Thymus (tissue), 11 donors: ENCODE measurements around the gene PKN1. TPM values are rescaled to one million over a fixed set of nuclear protein-coding genes. Genes with fewer than 3 reads are reported as not detected.

Experiments
- DNase-seq, 9 donors: peaks; one replicate each; pipeline ENCODE4 v3.0.0-alpha.2; 2013; ENCODE audit warnings: low spot score in 9 of 9, low read depth in 6 of 9, missing footprints in 1 of 9
- H3K27ac ChIP-seq, 2 donors: one replicate each; pipeline ENCODE4 v1.5.1; 2013; ENCODE audit warnings: control low read depth in 1 of 2, low read depth in 1 of 2, low read length in 1 of 2, mild to moderate bottlenecking in 1 of 2, moderate library complexity in 1 of 2
- H3K27me3 ChIP-seq, 2 donors: one replicate each; pipeline ENCODE4 v1.5.1; 2013; ENCODE audit warnings: low read length in 1 of 2; ENCODE audit not compliant: control insufficient read depth in 2 of 2, insufficient read depth in 1 of 2
- H3K36me3 ChIP-seq, 2 donors: one replicate each; pipeline ENCODE4 v1.5.1; 2013; ENCODE audit warnings: low read length in 1 of 2, mild to moderate bottlenecking in 1 of 2, moderate library complexity in 1 of 2; ENCODE audit not compliant: control insufficient read depth in 2 of 2, insufficient read depth in 2 of 2
- H3K4me1 ChIP-seq, 2 donors: one replicate each; pipeline ENCODE4 v1.5.1; 2013; ENCODE audit warnings: low read length in 2 of 2; ENCODE audit not compliant: control insufficient read depth in 2 of 2, insufficient read depth in 2 of 2
- H3K4me3 ChIP-seq, 2 donors: one replicate each; pipeline ENCODE4 v1.5.1; 2013; ENCODE audit warnings: low read length in 2 of 2, control low read depth in 1 of 2, mild to moderate bottlenecking in 1 of 2
- H3K9me3 ChIP-seq, 2 donors: one replicate each; pipeline ENCODE4 v1.5.1; 2013; ENCODE audit warnings: low read length in 1 of 2, mild to moderate bottlenecking in 1 of 2; ENCODE audit not compliant: control insufficient read depth in 2 of 2, insufficient read depth in 1 of 2
- WGBS: extraction: QIAGEN DNeasy Blood & Tissue Kit; methylation state at CpG from one replicate; pipeline ENCODE4 v1.1.7; 2013; 5-methylcytosine and 5-hydroxymethylcytosine counted together
- polyA plus RNA-seq: library from polyadenylated mRNA; stranded (reverse); fragments of 200-250 nt; gene quantifications from one replicate; pipeline ENCODE4 v1.2.3, GENCODE V29; 2013
- total RNA-seq: library from RNA; stranded (reverse); fragments of 120-200 nt; gene quantifications from one replicate; pipeline ENCODE4 v1.2.4, GENCODE V29; 2013
- donor health status: healthy.

PKN1 gene
- total and polyA plus RNA-seq, 2 donors: 64.6 to 86.4 TPM

DNA sequence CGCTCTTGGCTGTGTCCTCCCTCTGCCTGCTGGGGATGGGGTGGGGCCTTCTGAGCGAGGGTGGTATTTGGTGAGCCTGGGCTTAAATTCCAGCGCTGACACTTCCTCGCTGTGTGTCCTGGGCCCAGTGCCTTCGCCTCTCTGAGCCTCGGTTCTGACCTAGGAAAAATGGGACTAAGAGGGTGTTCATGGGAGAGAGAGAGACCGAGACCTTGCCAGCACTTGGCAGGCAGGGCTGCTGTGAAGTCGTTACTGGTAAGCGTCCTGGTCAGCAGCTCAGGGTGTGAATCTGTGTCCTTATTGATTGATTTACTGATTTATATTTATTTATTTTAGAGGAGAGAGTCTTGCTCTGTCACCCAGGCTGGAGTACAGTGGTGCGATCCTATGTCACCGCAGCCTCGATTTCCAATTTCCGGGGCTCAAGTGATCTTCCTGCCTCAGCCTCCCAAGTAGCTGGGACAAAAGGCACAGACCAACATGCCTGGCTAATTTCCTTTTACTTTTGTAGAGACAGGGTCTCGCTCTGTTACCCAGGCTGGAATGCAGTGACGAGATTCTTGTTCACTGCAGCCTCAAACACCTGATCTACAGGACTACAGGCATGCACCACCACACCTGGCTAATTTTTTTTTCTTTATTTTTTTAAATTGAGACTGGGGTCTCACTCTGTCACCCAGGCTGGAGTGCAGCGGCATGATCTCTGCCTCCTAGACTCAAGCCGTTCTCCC is 2.4 kb downstream of the PKN1 start:
- Histone ChIP-seq H3K9me3 (peaks cover 0 to 4% of the 10 kb centered on the region in 2 donors), H3K36me3 (peaks cover 0 to 4% of the 10 kb centered on the region in 2 donors), H3K4me1 (peaks cover 12 to 48% of the 10 kb centered on the region in 2 donors), H3K27ac (no peak overlapping the region), H3K4me3 (no peak overlapping the region), H3K27me3 (peaks cover 0 to 10% of the 10 kb centered on the region in 2 donors)
- 95% methylated on average over 17 of the region's 17 CpGs for WGBS
- DNase-seq: no peak

DNA sequence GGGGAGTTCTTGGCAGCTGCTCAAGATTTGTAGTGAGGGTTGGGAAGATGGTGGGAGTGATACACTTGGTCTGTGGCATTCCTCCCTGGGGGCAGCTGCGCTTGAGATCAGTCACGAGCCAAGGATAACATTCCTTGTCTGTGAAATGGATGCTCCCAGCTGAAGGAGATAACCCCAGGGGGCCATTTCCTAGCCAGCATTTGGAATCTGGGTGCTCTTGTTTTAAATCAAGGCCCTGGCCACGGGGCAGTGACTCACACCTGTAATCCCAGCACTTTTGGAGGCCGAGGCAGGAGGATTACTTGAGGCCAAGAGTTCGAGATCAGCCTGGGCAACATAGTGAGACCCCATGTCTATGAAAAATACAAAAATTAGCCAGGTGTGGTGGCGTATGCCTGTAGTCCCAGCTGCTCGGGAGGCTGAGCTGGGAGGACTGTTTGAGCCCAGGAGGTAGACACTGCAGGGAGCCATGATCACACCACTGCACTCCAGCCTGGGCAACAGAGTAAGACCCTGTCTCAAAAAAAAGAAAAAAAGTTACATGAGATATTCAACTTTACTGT is 4.6 kb downstream of the PKN1 start:
- 97% methylated on average over 7 of the region's 7 CpGs for WGBS
- peaks cover 11 to 18% of the 10 kb centered on the region in 2 donors for H3K36me3 ChIP-seq
- H3K27me3 ChIP-seq: no peaks in the 10 kb centered on the region
- peaks cover 0 to 4% of the 10 kb centered on the region in 2 donors for H3K9me3 ChIP-seq
- no peak overlapping the region for H3K27ac ChIP-seq
- no peak for DNase-seq
- H3K4me1 ChIP-seq: peaks cover 17 to 46% of the 10 kb centered on the region in 2 donors
- H3K4me3 ChIP-seq: no peak overlapping the region

DNA sequence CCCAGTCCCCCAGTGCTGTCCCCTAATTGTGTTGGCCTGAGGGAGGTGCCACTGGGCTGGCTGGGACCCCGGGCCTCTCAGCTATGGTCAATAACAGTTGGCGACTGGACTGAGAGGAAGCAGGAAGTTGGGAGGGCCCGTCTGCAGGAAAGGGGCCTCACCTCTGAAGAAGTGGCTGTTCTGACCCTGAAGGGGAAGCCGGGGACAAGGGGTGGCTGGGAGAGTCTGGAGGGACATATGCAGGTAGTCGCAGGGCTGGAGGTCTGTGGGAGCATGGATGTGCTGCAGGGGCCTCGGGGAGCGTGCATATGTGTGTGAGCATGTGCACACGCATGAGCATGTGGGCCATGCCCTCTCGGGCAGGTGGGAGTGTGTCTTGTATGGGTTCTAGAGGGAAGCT is 5.9 kb downstream of the PKN1 start:
- H3K4me3 ChIP-seq: no peak overlapping the region
- no peak for DNase-seq
- WGBS: 62% methylated on average over 9 of the region's 9 CpGs
- H3K4me1 ChIP-seq: peaks cover 10 to 37% of the 10 kb centered on the region in 2 donors
- H3K27ac ChIP-seq: peak overlapping the region in 1 of 2 donors; percentile 41
- peaks cover 24 to 32% of the 10 kb centered on the region in 2 donors for H3K36me3 ChIP-seq
- peaks cover 0 to 4% of the 10 kb centered on the region in 2 donors for H3K9me3 ChIP-seq
- H3K27me3 ChIP-seq: no peaks in the 10 kb centered on the region

DNA sequence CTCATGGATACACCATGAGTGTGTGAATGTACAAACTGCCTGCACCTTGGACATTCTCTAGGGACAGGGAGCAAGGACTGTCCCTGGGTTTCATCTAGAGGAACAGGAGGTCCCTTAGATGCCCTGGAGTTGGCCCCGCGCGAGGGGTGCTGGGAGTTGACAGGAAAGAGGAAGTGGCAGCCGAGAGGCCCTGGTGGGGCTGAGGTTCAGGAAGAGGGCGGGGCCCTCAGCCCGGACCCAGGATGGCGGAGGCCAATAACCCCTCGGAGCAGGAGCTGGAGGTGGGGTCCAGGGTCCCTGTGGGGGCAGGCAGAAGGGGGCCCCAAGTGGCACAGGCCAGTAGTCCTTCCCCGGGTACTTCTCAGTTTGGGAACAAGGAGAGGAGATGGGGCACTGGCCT is 6.9 kb downstream of the PKN1 start:
- peak overlapping the region; percentile 3 to 62 for H3K27ac ChIP-seq
- peaks cover 34 to 41% of the 10 kb centered on the region in 2 donors for H3K36me3 ChIP-seq
- H3K9me3 ChIP-seq: peaks cover 0 to 4% of the 10 kb centered on the region in 2 donors
- DNase-seq: peak; percentile 62 to 91 (median 80)
- H3K4me1 ChIP-seq: peaks cover 8 to 27% of the 10 kb centered on the region in 2 donors
- peak overlapping the region; percentile 57 to 62 for H3K4me3 ChIP-seq
- WGBS: 2% methylated on average over 9 of the region's 9 CpGs
- H3K27me3 ChIP-seq: no peaks in the 10 kb centered on the region

- Histone ChIP-seq H3K9me3 (no peaks in the 10 kb centered on the region), H3K4me1 (peaks cover 8 to 24% of the 10 kb centered on the region in 2 donors), H3K4me3 (no peak overlapping the region), H3K27ac (no peak overlapping the region), H3K36me3 (peaks cover 44 to 49% of the 10 kb centered on the region in 2 donors), H3K27me3 (no peaks in the 10 kb centered on the region)
- WGBS: 97% methylated on average over 34 of the region's 34 CpGs
- no peak for DNase-seq
Measured at GRCh38 chr19:14441041-14441938, 8.2 kb downstream of the PKN1 start.

GRCh38 chr19:14442891-14443631 is 10.0 kb downstream of the PKN1 start:
- peaks cover 8 to 24% of the 10 kb centered on the region in 2 donors for H3K4me1 ChIP-seq
- H3K36me3 ChIP-seq: peaks cover 58 to 62% of the 10 kb centered on the region in 2 donors
- 94% methylated on average over 16 of the region's 16 CpGs for WGBS
- H3K27me3 ChIP-seq: no peaks in the 10 kb centered on the region
- no peaks in the 10 kb centered on the region for H3K9me3 ChIP-seq
- no peak overlapping the region for H3K27ac ChIP-seq
- no peak for DNase-seq
- no peak overlapping the region for H3K4me3 ChIP-seq

DNA sequence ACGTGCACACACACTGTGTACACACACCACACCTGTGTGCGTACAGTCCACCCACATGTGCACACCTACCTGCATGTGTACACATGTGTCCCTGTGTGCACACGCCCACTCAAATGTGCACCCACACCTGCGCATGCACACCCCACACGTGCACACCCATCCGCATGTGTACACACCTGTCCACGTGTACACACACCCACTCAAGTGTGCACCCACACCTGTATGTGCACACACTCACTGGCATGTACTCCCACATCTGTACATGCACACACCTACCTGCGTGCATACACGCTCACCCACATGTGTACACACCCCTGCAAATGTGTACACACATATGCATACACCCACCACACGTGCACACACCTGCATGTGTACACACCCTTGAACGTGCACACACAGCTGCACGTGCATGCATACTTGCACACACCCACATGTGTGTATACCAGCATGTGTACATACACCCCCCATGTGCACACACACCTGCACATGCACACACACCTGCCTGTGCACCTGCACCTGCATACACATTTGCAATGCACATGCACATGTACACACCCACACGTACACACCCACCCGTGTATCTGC is 10.6 kb downstream of the PKN1 start:
- no peaks in the 10 kb centered on the region for H3K27me3 ChIP-seq
- peaks cover 64 to 68% of the 10 kb centered on the region in 2 donors for H3K36me3 ChIP-seq
- peaks cover 8 to 24% of the 10 kb centered on the region in 2 donors for H3K4me1 ChIP-seq
- H3K4me3 ChIP-seq: no peak overlapping the region
- no peak overlapping the region for H3K27ac ChIP-seq
- WGBS: 97% methylated on average over 14 of the region's 14 CpGs
- DNase-seq: no peak
- H3K9me3 ChIP-seq: no peaks in the 10 kb centered on the region

GRCh38 chr19:14446336-14447036 is 13.4 kb downstream of the PKN1 start:
- Histone ChIP-seq H3K27me3 (no peaks in the 10 kb centered on the region), H3K36me3 (peaks cover 83 to 93% of the 10 kb centered on the region in 2 donors), H3K4me3 (no peak overlapping the region), H3K4me1 (no peaks in the 10 kb centered on the region), H3K9me3 (peaks cover 0 to 9% of the 10 kb centered on the region in 2 donors), H3K27ac (no peak overlapping the region)
- no peak for DNase-seq
- WGBS: 98% methylated on average over 10 of the region's 10 CpGs
